Astrocyte of the spinal cord (primary cell): ENCODE measurements around the gene MORN1.

Experiments used
- DNase-seq: peaks from one replicate; pipeline ENCODE4 v3.0.0; 2011; ENCODE audit warnings: low read depth, low spot score
- H3K4me3 ChIP-seq: 2 replicates; pipeline ENCODE4 v1.5.1; 2011; ENCODE audit warnings: low read depth, mild to moderate bottlenecking, low read length, moderate library complexity
- CTCF ChIP-seq: IDR thresholded peaks from 2 replicates; pipeline ENCODE4 v1.5.1; 2012; ENCODE audit warnings: low read depth, mild to moderate bottlenecking, low read length, inconsistent platforms
- in situ Hi-C: cut with HindIII; loops from 2 replicates; pipeline ENCODE4 v1.10.0; 2017; ENCODE audit warnings: low sequenced_read_pairs

MORN1 gene

GRCh38 chr1:2347409-2347785 lies 44.0 kb downstream of the MORN1 start:
- TF ChIP-seq CTCF = no peak
- no peak overlapping the region for H3K4me3 ChIP-seq
- in situ Hi-C loops = no loop called here
- DNase-seq = no peak

GRCh38 chr1:2346691-2347408 lies 44.5 kb downstream of the MORN1 start:
- in situ Hi-C loops = no loop called here
- no peak for TF ChIP-seq CTCF

GRCh38 chr1:2345297-2346075 lies 45.9 kb downstream of the MORN1 start:
- DNase-seq = no peak
- TF ChIP-seq CTCF = no peak
- in situ Hi-C loops = no loop called here
- no peak overlapping the region for H3K4me3 ChIP-seq

More at GRCh38 chr1:2346691-2347408, 44.5 kb downstream of the MORN1 start:
- no peak for DNase-seq
- no peak overlapping the region for H3K4me3 ChIP-seq

GRCh38 chr1:2344744-2345296 lies 46.5 kb downstream of the MORN1 start:
- TF ChIP-seq CTCF = no peak
- H3K4me3 ChIP-seq = no peak overlapping the region
- in situ Hi-C loops = no loop called here
- no peak for DNase-seq

DNA sequence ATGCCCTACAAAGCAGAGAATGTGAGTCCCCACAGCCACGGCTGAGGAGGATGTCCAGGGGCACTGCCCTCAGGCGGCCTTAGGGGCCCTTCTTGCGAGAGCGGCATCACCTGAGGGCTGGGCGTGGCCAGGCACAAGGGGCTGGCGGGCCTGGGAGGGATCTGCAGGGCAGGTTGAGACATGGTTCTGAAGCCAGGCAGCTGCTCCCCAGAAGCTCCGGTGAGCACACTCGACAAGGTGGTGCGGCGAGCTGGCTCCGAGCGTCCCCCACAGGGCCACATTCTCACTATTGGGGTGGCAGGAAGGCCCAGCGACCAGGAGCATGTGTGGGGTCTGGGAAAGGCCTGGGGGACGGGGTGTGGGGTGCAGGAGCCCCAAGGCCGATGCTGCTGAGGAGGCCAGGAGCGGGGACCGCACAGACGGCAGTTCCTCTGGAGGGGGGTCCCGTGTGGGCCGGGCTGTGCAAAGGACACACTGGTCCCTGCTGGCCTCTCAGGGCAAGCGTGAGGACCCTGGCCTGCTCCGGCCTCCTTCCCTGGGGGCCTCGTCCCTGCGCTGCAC lies 47.2 kb downstream of the MORN1 start:
- no peak for DNase-seq
- in situ Hi-C loops = no loop called here
- no peak for TF ChIP-seq CTCF

DNA sequence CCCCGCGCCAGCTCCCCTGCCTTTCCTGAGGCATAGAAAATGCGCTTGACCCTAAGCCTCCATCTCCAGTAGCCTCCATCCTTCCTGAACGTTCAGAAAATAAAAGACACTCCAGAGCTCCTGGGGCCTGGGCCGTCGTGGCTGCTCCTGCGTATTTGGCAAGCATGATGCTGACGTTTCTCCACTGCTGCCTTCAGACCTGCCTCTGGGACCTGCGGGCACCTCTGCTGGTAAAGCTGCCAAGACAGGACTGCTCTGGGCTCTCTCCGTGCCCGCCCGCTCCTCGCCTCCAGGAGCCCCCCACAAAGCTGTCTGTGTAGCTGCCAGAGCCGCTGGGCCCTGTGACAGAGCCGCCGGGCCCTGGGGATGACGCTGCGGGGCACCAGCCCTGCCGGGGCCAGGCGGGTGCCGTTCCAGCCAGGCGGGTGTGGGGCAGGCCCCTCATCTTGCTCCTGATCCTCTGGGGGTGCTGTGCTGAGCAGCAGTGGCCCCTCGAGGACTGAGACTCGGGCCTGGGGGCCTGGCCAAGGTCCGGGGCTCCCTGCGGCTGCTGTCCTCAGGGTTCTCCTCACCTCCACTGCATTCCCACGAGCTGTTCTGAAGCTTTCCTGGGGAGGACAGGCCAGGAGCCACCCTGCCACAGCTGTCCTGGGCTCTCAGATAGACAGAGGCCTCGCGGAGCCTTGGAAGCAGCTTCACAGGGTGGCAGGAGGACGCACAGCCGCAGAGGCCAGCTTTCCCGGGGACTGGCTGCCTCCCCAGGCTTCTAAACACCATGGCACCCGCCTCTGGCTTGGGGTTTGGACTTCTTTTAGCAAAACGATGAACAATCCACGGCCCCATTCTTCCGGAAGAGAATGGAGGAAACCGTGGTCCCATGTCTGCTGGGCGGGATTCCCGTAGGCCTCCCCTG lies 48.1 kb downstream of the MORN1 start:
- DNase-seq = no peak
- no peak overlapping the region for H3K4me3 ChIP-seq
- no peak for TF ChIP-seq CTCF
- in situ Hi-C loops = no loop called here

More for the DNA sequence above, 47.2 kb downstream of the MORN1 start:
- no peak overlapping the region for H3K4me3 ChIP-seq
